Endothelial cell of umbilical vein (primary cell): Measurements from ENCODE around the gene FZD1. TPM values are rescaled to one million over a fixed set of nuclear protein-coding genes. Genes with fewer than 3 reads are reported as not detected.

Experiments
- BruUV-seq: library from RNA; stranded (reverse); fragments of 400-500 nt; replicated peaks from 2 replicates; lab custom pipeline; 2021; lab: Mats Ljungman, UMichigan
- CTCF ChIA-PET: fragments of 300-600, 350-600 bp; sonication (Branson Sonifier 250); formaldehyde crosslinking; loops from one replicate; lab custom pipeline; 2021; ENCODE audit warnings: antibody characterized with exemption, inconsistent platforms; lab: Charles Lee
- POLR2A ChIA-PET: fragments of 300-600, 350-600 bp; sonication (Branson Sonifier 250); formaldehyde crosslinking; loops from one replicate; lab custom pipeline; 2021; ENCODE audit warnings: antibody characterized with exemption, inconsistent platforms; lab: Charles Lee
- DNase-seq: peaks from one replicate; pipeline ENCODE4 v3.0.0-alpha.2; 2011; ENCODE audit warnings: low read depth, low spot score
- FAIRE-seq: peaks from 2 replicates; lab custom pipeline; 2011; peaks lifted over from hg19 to GRCh38; lab: Jason Lieb, UNC
- H2AFZ ChIP-seq: 2 replicates; pipeline ENCODE4 v1.6.0; 2012; ENCODE audit warnings: low read depth, low read length, control low read depth, inconsistent platforms
- H3K27ac ChIP-seq: 2 replicates; pipeline ENCODE4 v1.5.1; 2011; ENCODE audit warnings: low read depth, mild to moderate bottlenecking, control low read depth, low read length, moderate library complexity; ENCODE audit not compliant: insufficient read depth
- H3K27me3 ChIP-seq, 2 experiments: 2 replicates each; pipeline versions ENCODE4 v1.6.0 to v1.6.1; 2011; ENCODE audit warnings: low read length in 2 of 2, mixed read lengths in 1 of 2; ENCODE audit not compliant: control insufficient read depth in 2 of 2, insufficient read depth in 2 of 2
- H3K36me3 ChIP-seq, 2 experiments: 2 replicates in 1 of 2; 3 replicates in 1 of 2; pipeline ENCODE4 v1.5.1; 2011; ENCODE audit warnings: low read length in 2 of 2, mild to moderate bottlenecking in 1 of 2, moderate library complexity in 1 of 2; ENCODE audit not compliant: control insufficient read depth in 2 of 2, insufficient read depth in 2 of 2; ENCODE audit errors: extremely low read depth in 1 of 2
- H3K4me1 ChIP-seq: 3 replicates; pipeline ENCODE4 v1.5.1; 2011; ENCODE audit warnings: mild to moderate bottlenecking, low read length; ENCODE audit not compliant: control insufficient read depth, insufficient read depth; ENCODE audit errors: extremely low read depth
- H3K4me2 ChIP-seq: 2 replicates; pipeline ENCODE4 v1.6.1; 2011; ENCODE audit warnings: low read length, control low read depth, mixed read lengths; ENCODE audit not compliant: insufficient read depth
- H3K4me3 ChIP-seq, 3 experiments: fragments of 200-600 bp in 1 of 3; sonication (generic), shearing (Covaris generic) in 1 of 3; replicated peaks in 1 of 3; 2 replicates each; pipeline ENCODE4 v1.5.1; 2011 to 2016; ENCODE audit warnings: control low read depth in 3 of 3, low read length in 3 of 3, mild to moderate bottlenecking in 2 of 3, inconsistent platforms in 1 of 3, low read depth in 1 of 3, moderate library complexity in 1 of 3; ENCODE audit not compliant: insufficient read depth in 1 of 3
- H3K79me2 ChIP-seq: 2 replicates; pipeline ENCODE4 v1.6.0; 2012; ENCODE audit warnings: low read length, inconsistent platforms; ENCODE audit not compliant: control insufficient read depth, insufficient read depth
- H3K9ac ChIP-seq: replicated peaks from 2 replicates; pipeline ENCODE3; 2011; ENCODE audit warnings: low read length, control low read depth; ENCODE audit not compliant: insufficient read depth; ENCODE audit errors: extremely low read depth
- H3K9me1 ChIP-seq: replicated peaks from 3 replicates; pipeline ENCODE4 v1.6.0; 2011; ENCODE audit warnings: mild to moderate bottlenecking, low read length; ENCODE audit not compliant: control insufficient read depth, insufficient read depth; ENCODE audit errors: extremely low read depth
- H3K9me3 ChIP-seq: replicated peaks from 2 replicates; pipeline ENCODE4 v1.5.1; 2012; ENCODE audit warnings: low read length, inconsistent platforms; ENCODE audit not compliant: control insufficient read depth, insufficient read depth
- H4K20me1 ChIP-seq: replicated peaks from 2 replicates; pipeline ENCODE3; 2011; ENCODE audit warnings: mild to moderate bottlenecking, low read length; ENCODE audit not compliant: control insufficient read depth, insufficient read depth; ENCODE audit errors: extremely low read depth
- CTCF ChIP-seq, 2 donors: IDR thresholded peaks; 1 replicate in 1 of 2; 2 replicates in 1 of 2; pipeline ENCODE4 v1.5.1; 2011; ENCODE audit warnings: low read length in 2 of 2, mild to moderate bottlenecking in 2 of 2, moderate library complexity in 2 of 2, control low read depth in 1 of 2, inconsistent platforms in 1 of 2, low read depth in 1 of 2; ENCODE audit not compliant: insufficient read depth in 1 of 2; ENCODE audit errors: extremely low read depth in 1 of 2
- EZH2 ChIP-seq: IDR thresholded peaks from 2 replicates; pipeline ENCODE4 v1.6.1; 2012; ENCODE audit warnings: borderline replicate concordance, low read depth, mild to moderate bottlenecking, moderate library complexity, low read length, inconsistent platforms; ENCODE audit not compliant: severe bottlenecking
- FOS ChIP-seq: IDR thresholded peaks from 2 replicates; pipeline ENCODE4 v1.6.1; 2011; ENCODE audit warnings: mild to moderate bottlenecking, low read length, moderate library complexity, borderline replicate concordance; ENCODE audit not compliant: insufficient read depth
- GATA2 ChIP-seq: IDR thresholded peaks from 2 replicates; pipeline ENCODE4 v1.7.0; 2011; ENCODE audit warnings: low read depth, mild to moderate bottlenecking, moderate library complexity, mixed read lengths, low read length; ENCODE audit not compliant: insufficient read length, insufficient read depth
- JUN ChIP-seq: IDR thresholded peaks from 2 replicates; pipeline ENCODE4 v1.6.1; 2011; ENCODE audit warnings: borderline replicate concordance, low read depth; ENCODE audit not compliant: insufficient read length, insufficient read depth
- MAX ChIP-seq: IDR thresholded peaks from 2 replicates; pipeline ENCODE4 v1.6.1; 2011; ENCODE audit not compliant: insufficient read depth, insufficient read length
- MYC ChIP-seq: IDR thresholded peaks from one replicate; pipeline ENCODE4 v1.6.1; 2011; ENCODE audit warnings: mild to moderate bottlenecking, low read depth, low read length
- POLR2A ChIP-seq: IDR thresholded peaks from 2 replicates; pipeline ENCODE4 v1.6.1; 2012; ENCODE audit warnings: low read depth, mild to moderate bottlenecking, control low read depth, low read length
- POLR2AphosphoS5 ChIP-seq: IDR thresholded peaks from 2 replicates; pipeline ENCODE4 v1.6.1; 2012; ENCODE audit warnings: low read depth, mild to moderate bottlenecking, control low read depth, low read length, moderate library complexity; ENCODE audit not compliant: insufficient read depth
- dilution Hi-C: fragments of 300-500 bp; cut with MboI; formaldehyde crosslinking; loops from one replicate; pipeline ENCODE4 v1.15.0; 2019; ENCODE audit warnings: low sequenced_read_pairs; ENCODE audit not compliant: extremely low pct_ligation_motif_present
- intact Hi-C: fragments of 100-400 bp; cut with micrococcal nuclease; formaldehyde crosslinking; loops from one replicate; pipeline ENCODE4 v1.10.0; 2022
- polyA plus RNA-seq, 4 experiments: library from polyadenylated mRNA; depleted of rRNA in 3 of 4; stranded (reverse) in 3 of 4; unstranded in 1 of 4; fragments of >200 nt; gene quantifications; 2 replicates each; pipeline versions ENCODE4 v1.2.1 to v1.2.3, GENCODE V29; 2011 to 2012; ENCODE audit warnings: missing spikeins in 1 of 4
- total RNA-seq: library from RNA; stranded (reverse); gene quantifications from 2 replicates; pipeline ENCODE4 v1.2.3, GENCODE V29; 2021

Gene FZD1
- total and polyA plus RNA-seq, 2 donors (not counting 3 experiments of a cell fraction or from before 2014, with no cell fraction given) = 2.4 to 3.4 TPM

DNA sequence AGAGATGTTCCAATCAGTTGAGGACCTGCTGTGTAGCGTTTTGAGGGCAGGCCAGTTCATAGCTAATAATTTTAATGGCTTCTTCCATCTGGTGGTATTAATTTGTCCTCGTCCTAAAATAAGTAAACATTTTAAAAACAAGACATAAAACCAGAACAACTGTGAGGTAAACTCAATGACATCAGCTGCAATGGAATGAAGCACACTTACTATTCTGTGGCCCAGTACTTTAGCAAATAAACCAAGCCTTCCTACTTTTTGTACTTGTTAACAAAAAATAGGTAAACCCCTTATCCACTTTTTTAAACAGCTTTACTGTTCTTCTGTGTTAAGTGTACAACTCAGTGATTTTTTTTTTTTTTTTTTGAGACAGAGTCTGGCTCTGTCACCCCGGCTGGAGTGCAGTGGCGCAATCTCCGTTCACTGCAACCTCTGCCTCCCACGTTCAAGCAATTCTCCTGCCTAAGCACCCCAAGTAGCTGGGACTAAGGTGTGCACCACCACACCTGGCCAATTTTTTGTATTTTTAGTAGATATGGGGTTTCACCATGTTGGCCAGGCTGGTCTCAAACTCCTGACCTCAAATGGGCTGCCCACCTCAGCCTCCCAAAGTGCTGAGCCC, 28.9 kb upstream of the FZD1 start:
- TF ChIP-seq MAX (no peak), GATA2 (no peak), CTCF (IDR thresholded peaks at IDR 0.05; ENCODE audit: extremely low read depth in 1 of 2, insufficient read depth in 1 of 2, low read depth in 1 of 2, low read length in 2 of 2) (no peak), POLR2A (no peak), POLR2AphosphoS5 (no peak), EZH2 (no peak), FOS (no peak), JUN (no peak), MYC (no peak)
- H3K27ac ChIP-seq = no peak overlapping the region
- H3K36me3 ChIP-seq = no peaks in the 10 kb centered on the region
- H3K9me3 ChIP-seq = no peaks in the 10 kb centered on the region
- H3K79me2 ChIP-seq = no peaks in the 10 kb centered on the region
- intact Hi-C loops = no loop called here
- H3K27me3 ChIP-seq = peaks cover 5% of the 10 kb centered on the region in 2 experiments
- POLR2A ChIA-PET = no interaction called here
- no peaks in the 10 kb centered on the region for H3K9me1 ChIP-seq
- dilution Hi-C loops = no loop called here
- FAIRE-seq = no peak
- peaks cover 12% of the 10 kb centered on the region for H3K4me1 ChIP-seq
- H2AFZ ChIP-seq = no peak overlapping the region
- H4K20me1 ChIP-seq = no peaks in the 10 kb centered on the region
- CTCF ChIA-PET = no interaction called here
- no peak overlapping the region for H3K9ac ChIP-seq
- no TSS peak for BruUV-seq
- H3K4me3 ChIP-seq = no peak overlapping the region
- no peak for DNase-seq
- H3K4me2 ChIP-seq = no peak overlapping the region
